Right lobe of liver (tissue), 6 donors: ENCODE results near the gene ACE. TPM values are rescaled to one million over a fixed set of nuclear protein-coding genes. Genes with fewer than 3 reads are reported as not detected.

Experiments used
- ATAC-seq, 4 donors: fragments of 200-7000 bp; cut with Tn5 transposase; one replicate each; pipeline ENCODE4 v1.9.1; 2020; ENCODE audit warnings: mild to moderate bottlenecking in 4 of 4, moderate library complexity in 4 of 4
- DNase-seq, 3 donors: peaks; one replicate each; pipeline ENCODE4 v3.0.0-alpha.2; 2020
- H3K27ac ChIP-seq, 3 donors: fragments of 200-600 bp; one replicate each; pipeline ENCODE4 v1.8.0; 2022
- H3K27me3 ChIP-seq, 2 donors: fragments of 200-600 bp; one replicate each; pipeline ENCODE4 v1.8.0; 2022
- H3K36me3 ChIP-seq, 4 donors: fragments of 200-600 bp; sonication (generic) in 1 of 4; one replicate each; pipeline versions ENCODE4 v1.5.1 to v1.8.0; 2017 to 2022; ENCODE audit warnings: control low read depth in 1 of 4
- H3K4me1 ChIP-seq, 4 donors: fragments of 200-600 bp; sonication (generic) in 1 of 4; one replicate each; pipeline versions ENCODE4 v1.5.1 to v1.8.0; 2017 to 2022; ENCODE audit warnings: control low read depth in 1 of 4
- H3K4me3 ChIP-seq, 3 donors: fragments of 200-600 bp; one replicate each; pipeline ENCODE4 v1.8.0; 2022
- H3K9me3 ChIP-seq, 4 donors: fragments of 200-600 bp; sonication (generic) in 1 of 4; one replicate each; pipeline versions ENCODE4 v1.5.1 to v1.8.0; 2017 to 2022; ENCODE audit warnings: control low read depth in 1 of 4
- POLR2A ChIP-seq: fragments of 450-650 bp; IDR thresholded peaks from one replicate; pipeline ENCODE4 v1.6.1; 2017; ENCODE audit warnings: antibody characterized with exemption, mild to moderate bottlenecking
- WGBS: methylation state at CpG from one replicate; pipeline ENCODE4 v1.1.6; 2018; ENCODE audit warnings: low coverage, low lambda C conversion rate; ENCODE audit not compliant: insufficient coverage; ENCODE audit errors: missing lambda C conversion rate; 5-methylcytosine and 5-hydroxymethylcytosine counted together
- intact Hi-C, 2 donors: fragments of 100-400 bp; cut with DNase I; formaldehyde crosslinking; loops; one replicate each; pipeline versions ENCODE4 v1.11.2 to v1.14.1; 2022
- long read RNA-seq: library from polyadenylated mRNA; unstranded; transcript quantifications from one replicate; pipeline ENCODE4 v2.0.0, GENCODE V29; 2019
- total RNA-seq, 6 experiments: library from RNA; depleted of rRNA in 2 of 6; stranded (reverse); fragments of >200 nt in 2 of 6; fragmentation: NEBNext Ultra II Directional in 3 of 6; extraction: Animal tissue kit (Norgen Biotek cat#: 25700) in 3 of 6; gene quantifications; one replicate each; pipeline versions ENCODE4 v1.1.0 to v1.2.4, GENCODE V29; 2016 to 2023
- TF ChIP-seq, protein P1 (sequence below), 4 donors: fragments of 200-600 bp in 3 of 4; fragments of 450-650 bp in 1 of 4; IDR thresholded peaks; one replicate each; pipeline versions ENCODE4 v1.5.1 to v1.8.0; 2016 to 2022; ENCODE audit warnings: antibody characterized with exemption in 4 of 4, mild to moderate bottlenecking in 2 of 4
- donor health status: DM: no; HTN: yes; CAD: no.
- donor health status: DM: no; HTN: no; CAD: no.
- donor health status: DM: no; HTN: no; CAD: no.
- donor health status: DM: no; HTN: yes; CAD: no.
- donor health status: DM: no; HTN: yes; CAD: no.

The ACE gene
- total RNA-seq = 1 to 10 TPM in 5 of 6 experiments, under 1 TPM in 1; 0.75 to 9.4 (median 5.1) TPM
- long read RNA-seq = 0 reads

DNA sequence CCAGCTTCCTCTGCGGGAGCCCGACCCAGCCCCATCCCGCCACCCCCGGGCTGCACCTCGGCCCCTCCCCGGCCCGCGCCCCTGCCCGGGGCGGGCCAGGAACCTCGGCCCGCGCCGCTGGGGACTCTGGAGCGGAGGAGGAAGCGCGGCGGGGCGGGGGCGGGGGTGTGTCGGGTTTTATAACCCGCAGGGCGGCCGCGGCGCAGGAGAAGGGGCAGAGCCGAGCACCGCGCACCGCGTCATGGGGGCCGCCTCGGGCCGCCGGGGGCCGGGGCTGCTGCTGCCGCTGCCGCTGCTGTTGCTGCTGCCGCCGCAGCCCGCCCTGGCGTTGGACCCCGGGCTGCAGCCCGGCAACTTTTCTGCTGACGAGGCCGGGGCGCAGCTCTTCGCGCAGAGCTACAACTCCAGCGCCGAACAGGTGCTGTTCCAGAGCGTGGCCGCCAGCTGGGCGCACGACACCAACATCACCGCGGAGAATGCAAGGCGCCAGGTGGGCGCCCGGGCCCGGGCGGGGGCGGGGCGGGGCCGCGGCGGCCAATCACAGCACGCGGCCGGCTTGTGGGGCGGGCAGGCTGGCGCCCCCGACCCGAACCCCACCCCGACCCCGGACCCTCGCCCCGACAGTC, at the start of gene ACE:
Gene ACE, plus strand, starts transcription at position 208 of the 626 bp plus-strand sequence. Its CDS starts 34 bp downstream, at position 242.
- WGBS = 0% methylated on average over 15 of the region's 78 CpGs
- DNase-seq (peak in 2 of 3 donors; percentile 43 to 53), ATAC-seq (peak in 3 of 4 donors; percentile 19 to 42 (median 24))
- H3K36me3 ChIP-seq = no peaks in the 10 kb centered on the region
- peak within 1 kb of the TSS; percentile 25 to 57 (median 40) for H3K4me3 ChIP-seq
- H3K4me1 ChIP-seq = peaks cover 0 to 10% (median 0%) of the 10 kb centered on the region in 4 donors
- H3K27ac ChIP-seq = no peak within 1 kb of the TSS
- no peak for TF ChIP-seq POLR2A
- TF ChIP-seq, protein P1, sequence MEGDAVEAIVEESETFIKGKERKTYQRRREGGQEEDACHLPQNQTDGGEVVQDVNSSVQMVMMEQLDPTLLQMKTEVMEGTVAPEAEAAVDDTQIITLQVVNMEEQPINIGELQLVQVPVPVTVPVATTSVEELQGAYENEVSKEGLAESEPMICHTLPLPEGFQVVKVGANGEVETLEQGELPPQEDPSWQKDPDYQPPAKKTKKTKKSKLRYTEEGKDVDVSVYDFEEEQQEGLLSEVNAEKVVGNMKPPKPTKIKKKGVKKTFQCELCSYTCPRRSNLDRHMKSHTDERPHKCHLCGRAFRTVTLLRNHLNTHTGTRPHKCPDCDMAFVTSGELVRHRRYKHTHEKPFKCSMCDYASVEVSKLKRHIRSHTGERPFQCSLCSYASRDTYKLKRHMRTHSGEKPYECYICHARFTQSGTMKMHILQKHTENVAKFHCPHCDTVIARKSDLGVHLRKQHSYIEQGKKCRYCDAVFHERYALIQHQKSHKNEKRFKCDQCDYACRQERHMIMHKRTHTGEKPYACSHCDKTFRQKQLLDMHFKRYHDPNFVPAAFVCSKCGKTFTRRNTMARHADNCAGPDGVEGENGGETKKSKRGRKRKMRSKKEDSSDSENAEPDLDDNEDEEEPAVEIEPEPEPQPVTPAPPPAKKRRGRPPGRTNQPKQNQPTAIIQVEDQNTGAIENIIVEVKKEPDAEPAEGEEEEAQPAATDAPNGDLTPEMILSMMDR (IDR thresholded peaks at IDR 0.05) = no peak
- intact Hi-C loops = loop anchor here in 1 of 2 donors (5.0 kb wide), 1 partner anchor 50 kb away; no protein-coding TSS in a partner anchor
- peaks cover 0 to 7% of the 10 kb centered on the region in 2 donors for H3K27me3 ChIP-seq
- no peaks in the 10 kb centered on the region for H3K9me3 ChIP-seq

DNA sequence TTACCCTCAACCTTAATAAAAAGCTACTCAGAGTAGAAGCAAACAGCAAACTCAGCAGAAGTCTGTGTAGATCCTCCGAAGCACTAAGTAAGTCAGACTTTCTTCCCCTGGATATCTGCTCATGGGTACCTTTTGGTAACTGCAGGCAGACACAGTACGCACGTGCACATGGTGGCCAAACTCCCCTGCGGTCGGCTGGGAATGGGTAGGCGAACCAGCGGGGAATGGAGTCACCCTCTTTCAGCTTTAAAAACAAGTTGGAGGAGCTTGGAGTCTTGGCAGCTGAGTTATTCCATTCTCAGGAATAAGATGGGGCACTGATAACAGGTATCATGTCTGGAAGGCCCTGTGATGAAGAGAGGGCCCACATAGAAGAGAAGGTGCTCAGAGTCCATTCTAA, 47.1 kb upstream of the ACE start:
- no peak for DNase-seq
- intact Hi-C loops = loop anchor here (5.0 kb wide), 3 partner anchors 48 to 183 kb away; partner anchors contain the start of gene ACE (in 1 of the 2)
- no peak for ATAC-seq
- Histone ChIP-seq H3K27me3 (no peaks in the 10 kb centered on the region), H3K36me3 (no peaks in the 10 kb centered on the region), H3K4me3 (no peak overlapping the region), H3K27ac (no peak overlapping the region), H3K9me3 (no peaks in the 10 kb centered on the region), H3K4me1 (peaks cover 0 to 17% (median 7%) of the 10 kb centered on the region in 4 donors)
- WGBS = 89% methylated on average over 6 of the region's 7 CpGs
- TF ChIP-seq, protein P1 (IDR thresholded peaks at IDR 0.05) = no peak
- no peak for TF ChIP-seq POLR2A

DNA sequence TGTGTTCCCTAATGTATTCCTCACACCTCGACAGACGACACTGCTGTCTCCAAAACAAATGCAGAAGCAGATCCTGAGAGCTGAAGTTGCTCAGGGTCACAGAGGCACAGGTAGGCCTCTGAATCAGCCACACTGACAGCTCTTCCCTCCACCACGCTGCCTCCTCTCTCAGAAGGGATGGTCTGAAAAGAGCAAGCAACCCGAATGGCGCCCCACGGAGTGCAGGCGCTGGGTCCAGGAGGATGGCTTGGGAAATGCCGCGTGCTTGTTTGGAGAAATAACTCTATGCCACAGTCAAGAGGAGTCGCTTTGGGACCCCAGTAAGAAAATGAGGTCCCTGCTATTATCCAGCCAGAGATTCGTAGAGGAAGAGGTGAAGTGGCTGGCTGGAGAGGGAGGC, 46.6 kb upstream of the ACE start:
- DNase-seq = no peak
- no peaks in the 10 kb centered on the region for H3K27me3 ChIP-seq
- H3K9me3 ChIP-seq = no peaks in the 10 kb centered on the region
- no peak overlapping the region for H3K4me3 ChIP-seq
- intact Hi-C loops = no loop called here
- peaks cover 0 to 21% (median 7%) of the 10 kb centered on the region in 4 donors for H3K4me1 ChIP-seq
- no peak for TF ChIP-seq POLR2A
- TF ChIP-seq, protein P1 (IDR thresholded peaks at IDR 0.05) = no peak
- H3K36me3 ChIP-seq = no peaks in the 10 kb centered on the region
- no peak for ATAC-seq
- 85% methylated on average over 3 of the region's 11 CpGs for WGBS
- H3K27ac ChIP-seq = no peak overlapping the region

DNA sequence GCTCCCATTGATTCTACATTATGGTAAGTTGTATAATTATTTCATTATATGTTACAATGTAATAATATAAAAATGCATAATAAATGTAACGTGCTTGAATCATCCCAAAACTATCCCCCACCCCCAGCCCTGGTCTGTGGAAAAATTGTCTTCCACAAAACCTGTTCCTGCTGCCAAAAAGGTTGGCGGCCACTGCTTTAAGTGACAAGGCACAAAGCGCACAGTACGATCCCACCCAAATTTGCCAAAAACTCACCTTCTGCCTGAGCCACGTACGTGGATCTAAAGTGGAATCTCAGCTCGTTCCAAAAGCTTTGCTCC, 45.3 kb upstream of the ACE start:
- Histone ChIP-seq H3K27ac (peak overlapping the region in 2 of 3 donors; percentile 61), H3K9me3 (no peaks in the 10 kb centered on the region), H3K4me1 (peaks cover 0 to 27% (median 7%) of the 10 kb centered on the region in 4 donors), H3K36me3 (no peaks in the 10 kb centered on the region), H3K4me3 (peak overlapping the region in 2 of 3 donors; percentile 15 to 24), H3K27me3 (no peaks in the 10 kb centered on the region)
- no peak for ATAC-seq
- intact Hi-C loops = no loop called here
- WGBS = 80% methylated on average over 5 of the region's 7 CpGs
- TF ChIP-seq, protein P1 (IDR thresholded peaks at IDR 0.05) = no peak
- peak in 1 of 3 donors; percentile 15 for DNase-seq
